ENCODE data around the gene MTAP. TPM values are rescaled to one million over a fixed set of nuclear protein-coding genes. Genes with fewer than 3 reads are reported as not detected.
"Not testable (repeated sequence)": the region's sequence is repeated elsewhere in the genome, so short reads cannot be mapped to it uniquely, and the experiment has no call there.

The MTAP gene
- total RNA-seq, 1 experiment from 2014 or later: 1.9 TPM

DNA sequence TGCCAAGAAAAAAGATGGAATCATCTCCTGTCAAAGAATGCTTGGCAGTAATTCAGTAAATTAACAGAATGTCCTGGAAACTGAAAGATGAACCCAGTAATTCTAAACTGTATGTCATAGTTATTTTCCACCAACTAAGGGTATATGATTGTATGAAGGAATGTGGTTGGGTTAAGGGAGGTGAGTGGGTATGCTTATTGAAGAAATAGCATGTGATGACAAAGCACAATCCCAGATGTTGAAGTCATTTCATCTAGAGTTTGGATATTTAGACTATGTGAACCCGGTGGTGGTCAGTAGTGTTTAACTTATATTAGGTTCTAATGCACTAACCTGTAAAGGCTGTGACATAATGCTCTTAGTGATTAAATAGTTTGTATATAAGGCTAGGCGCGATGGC, 104.4 kb downstream of the MTAP start:
- no peak for DNase-seq (ENCODE audit: low read depth)

DNA sequence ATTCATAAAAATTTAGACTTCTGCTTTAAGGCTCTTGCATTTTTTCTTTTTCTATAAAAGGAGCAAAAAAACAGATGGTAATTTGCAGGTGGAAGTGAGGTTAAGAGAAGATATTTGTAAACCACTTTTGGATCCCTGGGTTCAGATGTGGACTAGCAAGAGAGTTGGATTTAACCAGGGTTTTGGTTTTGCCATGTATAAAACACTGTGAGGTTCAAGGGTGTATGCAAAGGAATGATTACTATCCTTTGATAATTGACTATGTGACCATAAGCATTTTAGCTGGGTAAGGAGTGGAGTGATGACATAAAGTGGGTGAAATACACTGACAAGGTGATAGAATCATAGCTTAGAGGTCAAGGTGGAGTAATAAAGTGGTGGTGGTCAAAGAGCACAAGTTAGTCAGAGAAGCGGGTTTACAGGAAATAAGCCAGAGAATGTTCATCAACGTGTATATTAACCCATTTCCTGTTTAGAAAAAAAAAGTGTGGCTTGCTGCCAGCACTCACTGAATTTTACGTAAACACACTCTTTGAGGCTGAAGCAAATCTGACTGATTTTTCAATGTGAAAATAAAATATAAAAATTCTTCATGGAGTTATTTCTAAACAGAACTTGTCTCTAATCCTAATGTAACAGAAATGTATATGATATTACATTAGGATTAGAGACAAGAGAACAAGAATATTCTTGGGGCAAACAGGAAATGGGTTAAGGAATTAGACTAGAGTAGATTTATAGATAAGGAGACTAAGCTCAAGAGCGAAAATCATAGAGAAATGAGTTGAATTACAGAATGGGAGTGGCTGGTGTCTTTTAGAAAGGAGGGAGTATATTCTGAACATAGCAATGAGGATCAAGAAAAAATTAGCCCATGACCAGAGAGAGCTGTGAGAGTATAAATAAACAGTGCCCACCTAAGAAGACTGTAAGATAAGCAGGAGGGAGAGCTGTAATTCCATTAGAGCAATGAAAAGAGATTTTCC, 117.2 kb downstream of the MTAP start:
- DNase-seq (ENCODE audit: low read depth): no peak

DNA sequence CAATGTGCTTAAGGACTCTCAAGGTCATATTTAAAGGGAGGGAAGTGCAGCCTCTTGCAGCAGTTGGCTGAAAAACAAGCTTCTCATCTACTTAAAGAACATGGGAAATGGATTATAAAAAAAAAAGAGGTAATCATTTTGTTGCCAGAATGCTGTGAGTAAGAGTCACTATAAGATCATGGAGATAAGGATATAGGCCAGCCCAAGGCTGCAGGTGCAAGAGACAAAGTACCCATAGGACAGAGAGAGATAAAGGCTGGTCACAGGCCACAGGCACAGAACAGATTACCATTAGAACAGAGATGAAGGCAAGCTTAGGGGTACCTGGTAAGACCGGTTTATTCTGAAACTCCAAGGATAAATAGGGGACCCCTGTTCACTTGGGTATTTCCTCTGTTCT, 121.3 kb downstream of the MTAP start:
- DNase-seq (ENCODE audit: low read depth): no peak

DNA sequence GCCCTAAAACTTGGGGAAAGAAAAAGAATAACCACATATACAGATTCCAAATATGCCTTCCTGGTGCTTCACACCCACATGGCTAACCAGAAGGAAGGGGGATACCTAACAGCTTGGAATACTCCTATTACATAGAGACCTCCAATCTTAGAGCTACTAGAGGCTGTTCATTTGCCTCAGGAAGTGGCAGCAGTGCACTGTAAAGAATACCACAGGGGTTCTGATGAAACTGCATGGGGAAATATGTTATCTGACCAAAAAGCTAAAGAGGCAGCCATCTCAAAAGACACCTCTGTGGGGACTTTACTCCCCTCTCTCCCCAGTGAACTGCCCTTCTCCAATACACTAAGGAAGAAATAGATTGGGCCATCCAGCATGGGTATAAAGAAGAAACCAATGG, 125.3 kb downstream of the MTAP start:
- no peak for DNase-seq (ENCODE audit: low read depth)

DNA sequence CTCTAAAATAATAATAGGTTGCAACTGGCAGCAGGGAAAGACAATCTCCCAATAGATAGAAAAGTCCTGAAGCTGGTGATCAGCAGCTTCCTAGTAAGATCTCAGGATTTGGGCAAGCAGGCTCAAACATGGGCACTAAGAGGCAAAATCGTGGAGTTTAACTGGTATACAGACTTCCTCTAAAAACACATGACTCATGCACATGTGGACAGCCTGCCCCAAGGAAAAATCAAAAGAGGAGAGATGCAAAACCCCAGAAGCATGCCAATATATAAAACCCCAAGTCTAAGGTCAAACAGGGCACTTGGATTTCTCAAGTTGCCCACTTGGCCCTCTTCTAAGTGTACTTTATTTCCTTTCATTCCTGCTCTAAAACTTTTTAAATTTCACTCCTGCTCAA, 129.0 kb downstream of the MTAP start:
- no peak for DNase-seq (ENCODE audit: low read depth)

DNA sequence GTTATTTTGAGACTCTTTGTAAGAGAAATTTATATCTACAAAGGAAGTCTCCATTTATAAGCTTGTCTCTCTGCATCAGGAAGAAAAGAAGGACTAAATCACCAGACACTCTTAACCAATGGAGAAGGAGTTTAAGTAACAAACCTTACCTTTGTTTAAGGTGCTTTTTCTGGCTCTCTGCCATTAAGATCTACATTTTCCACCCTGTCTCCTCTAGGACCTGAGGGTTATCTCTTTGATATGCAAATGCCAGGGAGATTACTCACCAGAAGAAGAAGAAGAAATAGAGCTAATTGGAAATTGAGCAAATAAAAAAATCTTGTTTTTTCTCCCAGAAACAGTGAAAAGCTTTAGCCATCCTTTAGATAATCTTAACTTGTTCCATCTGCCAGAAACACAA, 130.8 kb downstream of the MTAP start:
- DNase-seq (ENCODE audit: low read depth): no peak

DNA sequence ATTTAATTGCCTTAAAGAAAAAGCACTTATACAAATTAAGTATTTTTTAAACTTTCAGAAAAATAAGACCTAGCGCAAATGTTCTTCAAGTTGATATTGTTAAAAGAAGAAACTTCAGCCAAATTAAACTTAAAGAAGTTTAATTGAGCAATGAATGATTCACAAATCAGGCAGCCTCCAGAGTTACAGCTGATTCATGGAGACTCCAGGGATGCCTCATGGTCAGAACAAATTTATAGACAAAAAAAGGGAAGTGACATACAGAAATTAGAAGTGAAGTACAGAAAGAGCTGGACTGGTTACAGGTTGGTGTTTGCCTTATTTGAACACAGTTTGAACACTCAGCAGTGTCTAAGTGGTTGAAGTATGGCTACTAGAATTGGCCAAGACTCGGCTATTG, 131.4 kb downstream of the MTAP start:
- DNase-seq (ENCODE audit: low read depth): no peak

DNA sequence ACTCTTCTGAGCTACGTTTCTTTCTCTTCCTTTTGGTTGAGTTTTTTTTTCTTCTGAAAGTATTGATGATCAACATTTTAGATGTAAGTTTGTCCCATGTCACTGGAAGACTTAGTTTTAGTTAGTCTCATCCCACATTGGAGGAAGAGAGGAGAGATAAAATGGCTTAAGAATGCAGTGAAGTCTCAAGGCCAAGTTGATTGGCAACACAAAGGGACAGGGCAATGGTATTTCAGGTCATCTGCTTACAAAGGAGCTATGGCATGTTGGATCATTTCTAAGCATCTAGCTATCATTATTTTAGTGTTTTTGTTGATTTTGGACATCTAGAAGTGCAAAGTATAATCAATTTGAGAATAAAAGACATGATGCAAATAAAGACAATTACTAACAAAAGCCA, 133.2 kb downstream of the MTAP start:
- DNase-seq (ENCODE audit: low read depth): no peak

DNA sequence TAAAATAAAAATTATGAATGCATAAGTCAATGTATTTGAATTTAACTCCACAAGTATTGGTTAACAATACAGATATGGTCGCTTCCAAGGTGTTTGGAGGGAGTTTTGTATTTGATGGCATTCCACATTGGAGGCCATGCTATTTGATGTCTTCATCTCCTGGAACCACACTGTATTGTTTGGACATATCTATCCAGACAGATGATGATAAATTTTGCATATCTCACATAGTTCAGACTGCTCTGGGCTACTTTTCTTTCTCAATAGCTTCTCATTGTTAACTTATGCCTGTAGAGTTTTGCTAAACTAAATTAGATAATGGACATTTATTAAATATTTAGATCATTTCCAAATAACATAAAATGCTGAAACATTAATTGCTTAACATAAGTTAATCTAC, 133.7 kb downstream of the MTAP start:
- no peak for DNase-seq (ENCODE audit: low read depth)

DNA sequence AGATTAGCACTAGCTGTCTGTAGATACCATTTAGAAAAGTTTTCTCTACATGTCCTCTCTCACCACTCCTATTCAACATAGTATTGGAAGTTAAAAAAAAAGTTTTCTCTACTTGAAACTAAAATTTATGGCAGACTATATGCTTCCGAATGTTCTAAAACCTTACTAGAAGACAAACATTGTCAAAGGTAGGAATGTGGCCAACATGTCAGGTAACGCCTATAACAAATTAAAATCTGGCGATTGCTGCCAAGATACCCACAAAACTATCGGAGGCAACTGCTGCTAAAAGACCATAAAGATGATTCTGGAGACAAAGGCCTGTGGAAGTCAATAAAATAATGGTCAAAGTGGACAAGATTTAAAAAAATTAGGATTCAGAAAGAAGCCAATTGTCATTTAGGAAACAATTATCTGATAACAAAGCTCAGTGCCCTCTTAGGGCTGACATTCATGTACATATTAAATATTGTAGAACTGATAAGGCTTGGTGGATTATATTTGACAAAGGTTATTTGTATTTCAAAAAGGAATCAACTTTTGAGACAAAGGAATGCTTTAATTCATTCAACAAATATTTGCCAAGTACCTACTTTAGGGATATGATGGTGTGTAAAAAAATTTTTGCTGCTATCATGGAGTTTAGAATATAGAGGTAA, 139.0 kb downstream of the MTAP start:
- no peak for DNase-seq (ENCODE audit: low read depth)

DNA sequence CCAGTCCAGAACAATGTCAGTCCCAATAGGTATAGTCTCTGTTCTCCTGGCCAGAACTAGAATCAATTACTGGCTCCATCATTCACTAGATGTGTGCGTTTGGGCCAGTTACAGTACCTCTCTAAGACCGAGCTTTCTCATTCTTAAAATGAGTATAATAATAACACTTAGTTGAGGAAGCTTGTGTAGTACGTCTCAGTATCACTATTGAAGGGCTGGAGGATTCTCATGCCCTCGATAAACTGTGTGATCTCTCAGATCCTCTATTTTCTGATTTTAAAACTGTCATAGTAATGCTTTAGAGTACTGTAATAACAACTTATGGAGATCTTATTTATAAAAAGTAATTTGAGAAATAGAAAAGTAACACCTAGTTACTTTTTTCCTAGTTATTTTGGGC, 141.0 kb downstream of the MTAP start:
- no peak for DNase-seq (ENCODE audit: low read depth)

DNA sequence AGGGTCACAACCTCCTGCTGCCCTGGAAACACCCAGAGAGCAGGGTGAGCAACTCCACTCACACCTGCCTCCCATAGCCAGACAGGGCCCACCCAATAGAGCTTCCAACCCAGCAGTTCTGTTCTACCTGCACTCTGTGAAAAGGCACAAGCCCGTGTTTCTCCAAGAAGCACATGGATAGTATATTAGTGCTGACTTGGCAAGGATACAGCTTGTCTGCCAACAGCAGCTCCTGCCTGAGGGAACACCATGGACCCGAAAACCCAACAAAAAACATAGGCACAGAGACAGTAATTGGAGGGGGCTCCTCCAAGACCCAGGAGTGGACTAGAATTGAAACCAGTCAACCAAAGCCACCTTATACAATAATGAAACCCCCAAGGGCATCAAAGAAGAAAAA, 143.2 kb downstream of the MTAP start:
- DNase-seq (ENCODE audit: low read depth): no peak

DNA sequence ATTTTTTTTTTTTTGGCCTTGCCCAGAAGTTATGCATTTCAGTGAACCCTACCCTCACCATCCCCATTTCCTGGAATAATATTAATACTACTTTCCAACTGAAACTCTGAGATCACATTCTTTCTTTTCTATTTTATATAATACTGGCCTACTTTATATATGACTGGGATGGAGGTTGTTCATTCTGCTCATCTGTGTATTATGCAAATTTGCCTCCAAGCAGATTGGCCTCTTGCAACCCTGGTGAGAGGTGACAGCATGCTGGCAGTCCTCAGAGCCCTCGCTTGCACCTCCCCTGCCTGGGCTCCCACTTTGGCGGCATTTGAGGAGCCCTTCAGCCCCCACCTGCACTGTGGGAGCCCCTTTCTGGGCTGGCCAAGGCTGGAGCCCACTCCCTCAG, 156.4 kb downstream of the MTAP start:
- no peak for DNase-seq (ENCODE audit: low read depth)

DNA sequence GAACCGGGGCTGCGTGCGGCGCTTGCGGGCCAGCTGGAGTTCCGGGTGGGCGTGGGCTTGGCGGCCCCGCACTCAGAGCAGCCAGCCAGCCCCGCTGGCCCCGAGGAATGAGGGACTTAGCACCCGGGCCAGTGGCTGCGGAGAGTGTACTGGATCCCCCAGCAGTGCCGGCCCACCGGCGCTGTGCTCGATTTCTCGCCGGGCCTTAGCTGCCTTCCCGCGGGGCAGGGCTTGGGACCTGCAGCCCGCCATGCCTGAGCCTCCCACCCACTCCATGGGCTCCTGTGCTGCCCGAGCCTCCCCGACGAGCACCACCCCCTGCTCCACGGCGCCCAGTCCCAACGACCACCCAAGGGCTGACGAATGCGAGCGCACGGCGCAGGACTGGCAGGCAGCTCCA, 156.8 kb downstream of the MTAP start:
- DNase-seq (ENCODE audit: low read depth): not testable (repeated sequence)

DNA sequence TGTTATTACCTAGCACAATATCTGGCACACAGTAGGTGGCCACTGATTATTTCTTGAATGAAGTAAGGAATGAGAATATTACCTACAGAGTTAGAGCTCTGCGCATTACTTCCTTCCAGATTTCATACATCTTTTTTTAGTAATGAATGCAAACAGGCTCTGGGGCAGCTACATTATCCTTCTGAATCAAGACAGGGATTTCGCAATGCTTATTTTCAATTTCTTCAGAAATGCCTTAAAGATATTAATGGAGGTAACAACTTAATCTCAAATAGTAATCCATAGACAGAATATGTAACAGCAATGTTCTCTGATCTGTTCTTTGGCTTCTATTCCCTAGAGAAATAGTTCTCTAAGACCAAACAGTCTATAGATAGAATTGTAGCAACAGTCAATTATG, 159.1 kb downstream of the MTAP start:
- no peak for DNase-seq (ENCODE audit: low read depth)

DNA sequence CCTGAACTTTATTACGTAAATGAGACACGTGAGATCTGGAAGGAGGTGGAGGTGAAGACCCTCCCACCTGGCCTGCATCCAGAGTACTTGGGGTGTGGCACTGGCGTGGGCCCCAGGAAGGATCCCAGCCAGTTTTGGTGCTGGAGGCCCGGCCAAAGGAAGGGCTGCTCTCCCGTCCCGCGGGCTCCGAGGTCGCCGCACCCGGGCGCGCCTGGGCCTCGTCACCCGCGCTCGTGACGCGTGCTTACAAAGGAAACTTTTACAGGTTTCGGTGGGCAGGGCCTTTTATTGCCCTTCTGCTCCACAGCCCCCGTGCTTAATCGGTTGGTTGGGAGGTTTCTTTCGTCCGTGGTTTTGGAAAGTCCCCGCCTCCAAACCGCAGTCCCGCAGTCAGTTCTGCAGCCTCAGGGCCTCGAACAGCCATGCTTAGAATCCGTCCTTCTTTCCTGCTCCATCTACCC, 162.5 kb downstream of the MTAP start:
- DNase-seq (ENCODE audit: low read depth): no peak

DNA sequence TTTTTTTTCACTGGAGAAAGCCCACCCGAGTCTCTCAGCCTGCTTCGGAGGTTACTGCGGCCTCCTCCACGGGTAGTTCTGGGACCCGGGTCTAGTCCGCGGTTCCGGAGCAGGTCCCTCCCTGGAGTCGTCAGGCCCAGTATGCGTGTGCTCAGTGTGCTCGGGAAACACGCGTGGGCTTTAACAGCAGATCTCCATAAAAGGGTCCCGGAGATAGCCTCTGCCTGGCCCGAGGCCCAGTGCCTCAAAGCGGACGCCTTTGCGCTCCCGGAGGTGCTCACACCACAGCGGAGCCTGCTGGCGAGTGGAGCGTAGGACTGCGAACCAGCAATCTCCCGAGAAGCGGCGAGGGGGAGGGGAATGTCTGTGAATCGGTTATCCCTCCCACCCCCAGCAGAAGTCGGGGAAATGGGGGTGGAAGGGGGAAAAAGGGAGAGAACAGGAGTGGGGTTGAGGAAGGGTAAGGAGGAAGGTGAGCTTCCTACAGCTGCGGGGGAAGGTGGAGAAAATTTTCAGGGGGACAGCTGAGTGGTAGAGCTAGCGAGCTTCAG, 163.0 kb downstream of the MTAP start:
- no peak for DNase-seq (ENCODE audit: low read depth)

DNA sequence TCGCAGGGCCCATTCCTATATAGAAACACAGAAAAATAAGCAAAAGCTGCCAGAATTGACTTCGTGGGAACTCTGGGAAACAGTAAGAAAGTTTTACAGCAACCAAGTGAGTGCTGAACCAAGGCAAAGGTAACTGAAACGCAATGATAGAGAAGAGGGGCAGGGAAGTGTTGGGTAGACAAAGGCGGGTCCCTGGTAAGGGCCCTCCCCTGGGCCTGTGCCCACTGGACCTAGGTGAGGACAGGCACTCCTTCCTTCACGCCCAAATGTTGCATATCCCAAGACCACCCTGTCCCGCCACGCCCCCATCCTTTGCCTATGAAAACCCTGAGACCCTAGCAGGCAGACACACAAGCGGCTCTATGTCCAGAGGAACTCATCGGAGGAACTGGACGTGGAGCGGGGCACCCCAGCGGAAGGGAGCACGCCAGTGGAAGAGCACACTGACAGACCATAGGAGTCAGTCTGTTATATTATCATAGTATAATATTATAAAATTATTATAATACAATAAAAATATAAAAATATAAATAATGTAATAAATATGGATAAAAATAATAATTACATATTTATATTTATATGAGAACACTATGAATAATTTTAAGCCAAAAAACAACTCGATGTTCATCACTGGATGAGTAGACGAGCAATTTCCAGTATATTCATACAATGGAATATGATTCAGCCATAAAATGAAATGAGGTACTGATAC, 163.9 kb downstream of the MTAP start:
- no peak for DNase-seq (ENCODE audit: low read depth)

DNA sequence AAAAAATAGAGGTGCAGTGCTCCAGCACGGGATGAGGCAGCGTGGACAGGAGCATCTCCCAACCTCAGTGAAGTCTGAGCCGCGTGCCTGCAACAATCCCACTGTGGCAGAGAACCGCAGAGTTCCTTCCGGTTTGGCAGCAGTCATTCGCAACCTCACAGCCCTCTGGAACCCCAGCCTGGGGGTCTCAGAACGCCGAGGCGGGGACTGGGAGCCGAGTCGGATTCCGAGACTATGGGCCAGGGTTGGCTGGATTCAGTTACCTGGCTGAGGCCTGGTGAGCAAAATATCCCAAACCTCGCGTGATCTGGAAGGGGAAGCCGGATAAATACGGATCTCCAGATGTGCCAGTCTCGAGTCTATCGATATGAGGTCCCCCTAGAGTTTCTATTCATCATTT, 164.7 kb downstream of the MTAP start:
- no peak for DNase-seq (ENCODE audit: low read depth)

DNA sequence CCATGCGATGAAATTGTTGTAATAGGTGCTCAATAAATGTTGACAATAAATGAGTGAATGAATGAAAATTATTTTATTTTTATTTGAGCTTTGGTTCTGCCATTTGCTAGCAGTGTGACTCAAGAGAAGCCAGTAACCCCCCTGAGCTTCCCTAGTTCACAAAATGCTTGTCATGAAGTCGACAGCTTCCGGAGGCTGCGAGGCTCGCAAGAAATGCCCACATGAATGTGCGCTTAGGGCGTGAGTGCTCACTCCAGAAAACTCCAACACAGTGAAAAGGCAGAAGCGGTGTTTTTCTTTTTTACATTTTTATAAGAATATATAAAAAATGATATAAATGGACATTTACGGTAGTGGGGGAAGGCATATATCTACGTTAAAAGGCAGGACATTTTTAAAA, 165.3 kb downstream of the MTAP start:
- no peak for DNase-seq (ENCODE audit: low read depth)

DNA sequence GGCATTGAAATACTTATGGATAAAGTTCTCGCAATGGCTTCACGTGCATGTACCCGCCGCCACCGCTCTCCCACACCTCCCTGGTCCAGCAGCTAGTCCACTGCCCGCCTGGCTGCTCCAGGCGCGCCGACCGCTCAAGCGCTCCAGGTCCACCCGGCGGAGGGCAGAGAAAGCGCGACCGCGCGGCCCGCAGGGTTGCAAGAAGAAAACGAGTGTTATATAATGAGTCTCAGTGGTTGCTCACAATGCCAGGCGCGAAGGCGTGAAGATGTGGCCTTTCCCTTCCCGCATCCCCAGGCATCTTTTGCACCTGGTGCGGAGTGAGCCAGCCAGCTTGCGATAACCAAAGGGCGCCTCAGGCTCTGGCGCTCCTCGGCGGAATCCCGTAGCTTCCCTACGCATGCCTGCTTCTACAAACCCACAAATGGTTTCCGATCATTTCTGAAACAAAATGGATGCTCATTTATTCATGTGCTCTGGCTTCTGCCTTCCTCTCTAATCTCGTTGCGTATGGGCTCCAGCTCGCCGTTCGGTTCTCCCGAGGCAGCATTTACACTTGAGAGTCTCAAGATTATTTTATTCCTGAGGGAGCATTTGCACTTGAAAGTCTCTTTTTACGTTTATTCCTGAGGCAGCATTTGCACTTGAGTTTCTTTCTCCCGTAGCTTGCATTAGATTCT, 166.0 kb downstream of the MTAP start:
- no peak for DNase-seq (ENCODE audit: low read depth)
